HG03103 (cell line): Measurements from ENCODE around the gene UBE2A.

Source experiments
- ATAC-seq: cut with Tn5 transposase; IDR thresholded peaks from one replicate; pipeline ENCODE4 v1.9.1; 2021; ENCODE audit warnings: low read depth; ENCODE audit not compliant: unreplicated experiment

The UBE2A gene

GRCh38 chrX:119606280-119607017, 32.1 kb downstream of the UBE2A start, which contains the start of gene NKRF:
Gene NKRF (minus strand): TSS chrX:119606424.
- peak; percentile 79 for ATAC-seq

- no peak for ATAC-seq
Observed at GRCh38 chrX:119607018-119607389, 32.6 kb downstream of the UBE2A start.

- no peak for ATAC-seq
Observed at GRCh38 chrX:119614776-119615175, 40.4 kb downstream of the UBE2A start.

GRCh38 chrX:119617517-119618164, 43.3 kb downstream of the UBE2A start:
- ATAC-seq: no peak

- ATAC-seq: no peak
Observed at GRCh38 chrX:119618439-119618838, 44.1 kb downstream of the UBE2A start.

GRCh38 chrX:119622356-119623232, 48.2 kb downstream of the UBE2A start:
- no peak for ATAC-seq

GRCh38 chrX:119624417-119624816, 50.1 kb downstream of the UBE2A start:
- ATAC-seq: no peak

GRCh38 chrX:119624951-119625668, 50.7 kb downstream of the UBE2A start:
- ATAC-seq: no peak

GRCh38 chrX:119625843-119626242, 51.5 kb downstream of the UBE2A start:
- ATAC-seq: no peak
